Osteocyte (in vitro differentiated cells): ENCODE results near the gene SDF4. TPM values are rescaled to one million over a fixed set of nuclear protein-coding genes. Genes with fewer than 3 reads are reported as not detected.
A peak's percentile ranks its signal among the peaks of the same experiment; 100 is the strongest.

Experiments used
- DNase-seq: peaks from one replicate; pipeline ENCODE4 v3.0.0; 2021; ENCODE audit warnings: mixed read lengths; ENCODE audit not compliant: unreplicated experiment; ENCODE audit errors: extremely low spot score
- H3K27ac Mint-ChIP-seq: one replicate; pipeline ENCODE4 v1.8.0; 2021; ENCODE audit warnings: mild to moderate bottlenecking, mixed read lengths; ENCODE audit not compliant: unreplicated experiment
- H3K27me3 Mint-ChIP-seq: one replicate; pipeline ENCODE4 v1.8.0; 2021; ENCODE audit warnings: mixed read lengths; ENCODE audit not compliant: unreplicated experiment
- H3K36me3 Mint-ChIP-seq: one replicate; pipeline ENCODE4 v1.8.0; 2021; ENCODE audit warnings: mixed read lengths; ENCODE audit not compliant: unreplicated experiment
- H3K4me1 Mint-ChIP-seq: one replicate; pipeline ENCODE4 v1.8.0; 2021; ENCODE audit warnings: mixed read lengths; ENCODE audit not compliant: unreplicated experiment
- H3K4me3 Mint-ChIP-seq: one replicate; pipeline ENCODE4 v1.8.0; 2021; ENCODE audit warnings: mild to moderate bottlenecking, moderate library complexity, mixed read lengths; ENCODE audit not compliant: unreplicated experiment
- H3K9me3 Mint-ChIP-seq: one replicate; pipeline ENCODE4 v1.8.0; 2021; ENCODE audit warnings: mixed read lengths; ENCODE audit not compliant: unreplicated experiment
- CTCF ChIP-seq: fragments of 200-600 bp; sonication (generic); IDR thresholded peaks from 2 replicates; pipeline ENCODE4 v1.5.0; 2021; ENCODE audit warnings: antibody characterized with exemption, mild to moderate bottlenecking, moderate library complexity
- long read RNA-seq: library from polyadenylated mRNA; unstranded; transcript quantifications from one replicate; pipeline ENCODE4 v2.0.0, GENCODE V29; 2021
- total RNA-seq: library from RNA; stranded (reverse); gene quantifications from 2 replicates; pipeline ENCODE4 v1.2.1, GENCODE V29; 2021

SDF4 gene
- total RNA-seq, result 196 and 200 TPM in 2 replicates
- long read RNA-seq, partial matches to known transcripts, result 0 of 1 reads
- long read RNA-seq, other reads (novel, unspliced or antisense), result 0 of 1 reads

GRCh38 chr1:1231400-1232207, at the start of gene SDF4:
SDF4 (minus strand) TSS chr1:1232001; CDS start chr1:1228772, 3,229 bp downstream.
- H3K9me3 Mint-ChIP-seq, result no peaks in the 10 kb centered on the region
- H3K4me1 Mint-ChIP-seq, result peaks cover 31% of the 10 kb centered on the region
- H3K27ac Mint-ChIP-seq, result peak within 1 kb of the TSS; percentile 92
- no peaks in the 10 kb centered on the region for H3K27me3 Mint-ChIP-seq
- TF ChIP-seq CTCF, result no peak
- DNase-seq, result peak; percentile 99
- H3K36me3 Mint-ChIP-seq, result peaks cover 8% of the 10 kb centered on the region
- H3K4me3 Mint-ChIP-seq, result peak within 1 kb of the TSS; percentile 87

DNA sequence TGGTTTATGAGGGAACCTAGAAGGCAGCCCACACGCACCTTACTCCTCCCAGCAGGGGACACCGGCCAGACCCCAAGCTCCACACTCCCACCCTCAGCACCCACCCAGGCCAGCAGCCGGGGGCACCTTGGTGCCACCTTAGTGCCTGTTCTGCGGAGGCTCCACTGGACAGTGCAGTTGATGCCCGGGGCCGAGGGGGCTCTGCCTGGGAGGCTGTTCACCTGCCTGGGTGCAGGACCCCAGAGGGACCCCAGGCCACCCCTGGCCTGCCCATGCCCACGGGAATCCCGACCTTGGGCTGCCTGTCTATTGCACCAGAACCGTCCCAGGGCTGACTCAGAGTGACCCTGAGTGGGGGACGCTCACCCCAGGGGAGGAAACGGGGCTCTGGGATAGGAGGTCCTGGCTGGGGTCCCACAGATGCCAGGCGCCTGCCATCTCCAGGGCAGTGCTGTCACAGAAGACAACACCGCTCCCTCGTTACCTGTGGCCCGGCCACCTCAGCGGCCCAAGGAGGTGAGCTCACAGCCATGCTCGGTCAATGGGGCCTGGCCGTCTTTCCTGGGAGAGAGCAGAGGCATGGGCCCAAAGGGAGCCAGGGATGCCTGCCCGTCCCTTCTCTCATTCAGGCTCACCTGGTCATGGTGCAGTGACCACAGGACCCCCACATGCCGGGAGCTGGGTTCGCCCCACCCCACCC, 49.1 kb upstream of the SDF4 start:
- no peak overlapping the region for H3K27ac Mint-ChIP-seq
- no peak for DNase-seq

DNA sequence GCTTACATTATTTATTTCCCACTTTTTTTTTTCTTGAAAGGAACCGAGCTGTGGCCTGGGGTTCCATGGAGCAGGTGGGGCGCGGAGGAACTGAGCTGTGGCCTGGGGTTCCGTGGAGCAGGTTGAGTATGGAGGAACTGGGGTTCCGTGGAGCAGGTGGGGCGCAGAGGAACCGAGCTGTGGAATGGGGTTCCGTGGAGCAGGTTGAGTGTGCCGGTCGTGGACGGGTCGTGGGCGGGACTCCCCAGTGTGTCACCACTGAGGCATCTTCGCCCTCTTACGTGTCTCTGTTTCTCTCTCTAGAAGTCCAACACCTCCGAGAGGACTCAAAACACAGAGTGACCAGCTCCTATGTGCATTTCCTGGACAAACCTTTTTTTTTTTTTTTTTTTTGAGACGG, 47.2 kb upstream of the SDF4 start:
- Mint-ChIP-seq H3K4me3 (no peak overlapping the region), H3K9me3 (no peaks in the 10 kb centered on the region), H3K27ac (no peak overlapping the region), H3K27me3 (no peaks in the 10 kb centered on the region), H3K36me3 (no peaks in the 10 kb centered on the region), H3K4me1 (no peaks in the 10 kb centered on the region)
- no peak for DNase-seq
- TF ChIP-seq CTCF, result no peak

More for the DNA sequence above, 49.1 kb upstream of the SDF4 start:
- no peaks in the 10 kb centered on the region for H3K36me3 Mint-ChIP-seq
- no peaks in the 10 kb centered on the region for H3K4me1 Mint-ChIP-seq
- H3K9me3 Mint-ChIP-seq, result no peaks in the 10 kb centered on the region
- no peak overlapping the region for H3K4me3 Mint-ChIP-seq
- no peaks in the 10 kb centered on the region for H3K27me3 Mint-ChIP-seq
- no peak for TF ChIP-seq CTCF

DNA sequence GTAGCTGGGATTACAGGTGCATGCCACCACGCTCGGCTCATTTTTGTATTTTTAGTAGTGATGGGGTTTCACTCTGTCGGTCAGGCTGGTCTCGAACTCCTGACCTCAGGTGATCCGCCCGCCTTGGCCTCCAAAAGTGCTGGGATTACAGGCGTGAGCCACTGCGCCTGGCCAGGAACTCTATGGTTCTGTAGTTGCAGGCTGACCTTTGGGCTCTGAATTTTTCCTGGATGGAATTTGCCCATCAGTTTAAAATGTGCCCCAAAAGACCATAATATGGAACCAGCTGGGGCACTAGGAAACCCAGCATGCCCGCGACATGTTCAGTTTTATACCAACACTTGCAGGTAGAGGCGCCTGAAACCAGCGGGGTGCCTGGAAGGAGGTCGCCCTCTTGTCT, 46.8 kb upstream of the SDF4 start:
- Mint-ChIP-seq H3K27ac (no peak overlapping the region), H3K27me3 (no peaks in the 10 kb centered on the region), H3K4me1 (no peaks in the 10 kb centered on the region), H3K9me3 (no peaks in the 10 kb centered on the region), H3K4me3 (no peak overlapping the region), H3K36me3 (no peaks in the 10 kb centered on the region)
- DNase-seq, result no peak
- TF ChIP-seq CTCF, result no peak

- Mint-ChIP-seq H3K27me3 (no peaks in the 10 kb centered on the region), H3K9me3 (no peaks in the 10 kb centered on the region), H3K4me1 (peaks cover 18% of the 10 kb centered on the region), H3K4me3 (peak overlapping the region; percentile 46), H3K27ac (no peak overlapping the region), H3K36me3 (peaks cover 5% of the 10 kb centered on the region)
- no peak for DNase-seq
- TF ChIP-seq CTCF, result no peak
Measured at GRCh38 chr1:1275836-1276235, 44.0 kb upstream of the SDF4 start.
